Stimulated activated CD4-positive, alpha-beta T cell treated with anti-CD3 and anti-CD28 coated beads, Interleukin-2, amount 100 ng/mL, for 48 hours (primary cell): ENCODE data around the gene RNF187.
A peak's percentile ranks its signal among the peaks of the same experiment; 100 is the strongest.

Experiments
- DNase-seq, 2 donors: peaks; one replicate each; pipeline ENCODE4 v3.0.0-alpha.2; 2020

RNF187 gene

DNA sequence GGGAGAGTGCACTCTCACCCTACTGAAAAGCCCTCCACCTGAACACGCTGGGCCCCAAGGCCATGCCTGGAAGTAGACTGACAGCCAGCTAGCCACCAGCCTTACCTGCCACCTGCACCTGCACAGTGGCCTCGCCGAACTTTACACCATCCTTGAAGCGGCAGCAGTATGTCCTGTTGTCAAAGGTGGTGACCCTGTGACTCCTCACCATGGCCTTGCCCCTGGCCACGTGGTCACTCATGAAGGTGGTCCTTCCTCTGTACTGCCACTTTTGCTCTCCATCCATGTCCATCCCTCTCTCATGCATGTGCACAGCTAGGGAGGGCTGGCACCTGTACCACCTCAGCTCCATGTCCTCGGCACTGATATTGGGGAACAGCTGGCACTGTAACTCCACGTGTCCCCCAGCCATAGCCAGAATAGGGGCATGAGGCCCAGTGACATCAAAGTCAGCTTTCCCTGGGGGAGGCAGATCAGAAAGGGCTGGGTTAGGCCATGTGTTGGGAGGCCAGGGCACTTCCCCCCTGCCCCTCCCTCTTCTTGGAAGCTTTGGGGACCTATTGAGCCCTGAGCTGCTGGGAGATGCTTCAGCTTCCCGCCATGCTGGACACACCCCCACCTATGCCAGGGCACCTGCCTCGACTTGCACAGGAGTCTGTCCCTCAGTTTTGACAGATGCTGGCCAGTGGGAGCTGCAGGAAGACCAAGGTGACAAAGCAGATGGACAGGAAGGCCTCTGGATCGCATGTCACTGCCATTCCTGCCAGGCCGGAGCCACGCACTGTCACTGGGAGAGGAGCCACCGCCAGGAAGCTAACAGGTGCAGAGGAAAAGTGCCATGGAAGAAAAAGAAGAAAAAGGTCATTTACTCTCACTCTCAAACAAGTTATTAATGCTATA, 24.6 kb downstream of the RNF187 start:
- no peak for DNase-seq

GRCh38 chr1:228512781-228513198, 25.6 kb downstream of the RNF187 start:
- DNase-seq, result no peak

DNA sequence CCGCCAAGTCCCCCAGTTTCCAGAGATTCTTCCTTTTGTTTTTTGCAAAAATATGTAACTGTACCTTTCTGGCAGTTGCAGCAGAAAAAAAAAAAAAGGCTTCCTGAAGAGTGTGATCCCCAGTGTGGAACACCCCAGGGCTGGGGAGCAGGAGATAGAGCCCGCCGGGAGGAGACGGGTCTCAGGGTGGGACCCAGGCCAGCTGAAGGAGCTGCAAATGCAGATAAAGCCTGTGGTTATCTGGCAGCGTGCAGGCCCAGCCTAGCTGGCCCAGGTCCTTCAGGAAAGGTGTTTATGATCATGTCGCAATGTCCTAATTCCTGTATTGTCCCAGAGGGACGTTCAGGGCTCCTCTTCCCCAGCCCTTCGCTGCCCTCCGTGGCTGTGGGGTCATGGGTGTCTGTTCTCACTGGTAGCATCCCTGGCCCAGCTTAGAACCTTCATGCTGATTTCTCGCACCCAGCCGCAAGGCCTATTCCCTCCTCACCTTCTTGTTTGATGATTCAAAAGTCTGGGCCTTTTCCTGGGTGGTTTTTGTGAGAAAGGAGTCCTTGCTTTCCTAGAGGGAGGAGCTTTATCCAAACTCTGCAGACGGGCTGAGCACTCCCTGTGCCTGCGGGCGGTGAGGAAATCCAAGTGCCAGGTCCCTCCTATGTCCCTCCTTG, 26.2 kb downstream of the RNF187 start:
- no peak for DNase-seq

GRCh38 chr1:228514421-228514820, 27.2 kb downstream of the RNF187 start:
- no peak for DNase-seq

DNA sequence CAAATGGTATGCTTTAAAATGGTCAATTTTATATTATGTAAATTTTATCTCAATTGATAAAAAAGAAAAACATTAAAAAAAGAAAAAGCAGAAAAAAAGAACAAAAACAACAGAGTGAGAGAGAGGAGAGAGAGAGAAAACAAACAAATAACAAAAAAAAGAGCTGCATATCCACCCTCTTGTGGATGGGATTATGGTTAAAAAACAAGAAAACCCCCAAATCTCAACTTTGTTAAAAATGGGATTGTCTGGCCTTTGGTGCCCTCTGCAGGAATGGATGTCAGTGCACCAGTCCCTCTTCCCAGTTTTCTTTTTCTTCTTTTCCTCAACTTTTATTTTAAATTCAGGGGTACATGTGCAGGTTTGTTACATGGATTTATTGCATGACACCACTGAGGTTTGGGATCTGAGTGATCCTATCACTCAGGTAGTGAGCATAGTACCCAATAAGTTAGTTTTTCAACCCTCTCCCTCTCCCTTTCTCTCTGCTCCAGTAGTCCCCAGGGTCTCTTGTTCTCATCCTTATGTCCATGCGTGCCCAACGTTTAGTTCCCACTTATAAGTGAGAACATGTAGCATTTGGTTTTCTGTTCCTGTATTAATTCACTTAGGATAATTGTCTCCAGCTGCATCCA, 28.1 kb downstream of the RNF187 start:
- peak in 1 of 2 donors; percentile 10 for DNase-seq

GRCh38 chr1:228517655-228518054, 30.5 kb downstream of the RNF187 start:
- no peak for DNase-seq

GRCh38 chr1:228527596-228527995, 40.4 kb downstream of the RNF187 start:
- no peak for DNase-seq

- DNase-seq, result no peak
Measured at GRCh38 chr1:228528612-228529011, 41.4 kb downstream of the RNF187 start.

DNA sequence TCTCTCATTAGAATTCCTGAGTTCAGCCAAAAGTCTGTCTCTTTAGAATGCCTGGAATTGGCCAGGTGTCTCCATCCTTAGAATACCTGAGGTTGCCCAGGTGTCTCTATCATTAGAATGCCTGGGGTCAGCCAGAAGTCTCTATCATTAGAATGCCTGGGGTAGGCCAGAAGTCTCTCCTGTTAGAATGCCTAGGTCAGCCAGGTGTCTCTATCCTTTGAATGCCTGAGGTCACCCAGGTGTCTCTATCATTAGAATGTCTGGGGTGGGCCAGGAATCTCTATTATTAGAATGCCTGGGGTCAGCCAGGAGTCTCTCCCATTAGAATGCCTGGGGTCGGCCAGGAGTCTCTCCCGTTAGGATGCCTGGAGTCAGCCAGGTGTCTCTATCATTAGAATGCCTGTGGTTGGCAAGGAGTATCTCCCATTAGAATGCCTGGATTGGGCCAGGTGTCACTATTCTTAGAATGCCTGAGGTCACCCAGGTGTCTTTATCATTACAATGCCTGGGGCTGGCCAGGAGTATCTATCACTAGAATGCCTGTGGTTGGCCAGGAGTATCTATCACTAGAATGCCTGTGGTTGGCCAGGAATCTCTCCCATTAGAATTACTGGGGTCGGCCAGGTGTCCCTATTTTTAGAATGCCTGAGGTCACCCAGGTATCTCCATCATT, 43.0 kb downstream of the RNF187 start:
- DNase-seq, result no peak

DNA sequence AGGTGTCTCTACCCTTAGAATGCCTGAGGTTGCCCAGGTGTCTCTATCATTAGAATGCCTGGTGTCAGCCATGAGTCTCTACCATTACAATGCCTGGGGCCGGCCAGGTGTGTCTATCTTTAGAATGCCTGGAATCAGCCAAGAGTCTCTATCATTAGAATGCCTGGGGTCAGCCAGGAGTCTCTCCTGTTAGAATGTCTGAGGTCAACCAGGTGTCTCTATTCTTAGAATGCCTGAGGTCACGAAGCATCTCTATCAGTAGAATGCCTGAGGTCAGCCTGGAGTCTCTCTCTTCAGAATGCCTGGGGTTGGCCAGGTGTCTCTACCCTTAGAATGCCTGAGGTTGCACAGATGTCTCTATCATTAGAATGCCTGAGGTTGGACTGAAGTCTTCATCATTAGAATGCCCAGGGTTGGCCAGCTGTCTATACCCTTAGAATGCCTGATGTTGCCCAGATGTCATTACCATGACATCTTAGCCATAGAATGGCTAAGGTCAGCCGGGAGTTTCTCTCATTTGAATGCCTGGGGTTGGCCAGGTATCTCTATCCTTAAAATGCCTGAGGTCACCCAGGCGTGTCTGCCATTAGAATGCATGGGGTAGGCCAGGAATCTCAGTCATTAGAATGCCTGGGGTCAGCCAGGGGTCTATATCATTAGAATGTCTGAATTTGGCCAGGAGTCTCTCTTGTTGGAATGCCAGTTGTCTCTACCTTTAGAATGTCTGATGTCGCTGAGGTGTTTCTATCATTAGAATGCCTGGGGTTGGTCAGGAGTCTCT, 44.0 kb downstream of the RNF187 start:
- no peak for DNase-seq

DNA sequence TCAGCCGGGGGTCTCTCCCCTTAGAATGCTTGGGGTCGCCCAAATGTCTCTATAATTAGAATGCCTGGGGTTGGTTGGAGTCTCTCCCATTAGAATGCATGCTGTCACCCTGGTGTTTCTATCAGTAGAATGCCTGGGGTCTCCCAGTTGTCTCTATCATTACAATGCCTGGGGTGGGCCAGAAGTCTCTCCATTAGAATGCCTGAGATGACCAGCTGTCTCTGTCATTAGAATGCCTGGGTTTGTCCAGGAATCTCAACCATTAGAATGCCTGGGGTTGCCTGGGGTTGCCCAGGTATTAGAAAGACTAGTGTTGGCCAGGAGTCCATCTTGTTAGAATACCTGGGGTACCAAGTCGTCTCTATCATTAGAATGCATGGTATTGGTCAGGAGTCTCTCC, 51.6 kb downstream of the RNF187 start:
- DNase-seq, result no peak

DNA sequence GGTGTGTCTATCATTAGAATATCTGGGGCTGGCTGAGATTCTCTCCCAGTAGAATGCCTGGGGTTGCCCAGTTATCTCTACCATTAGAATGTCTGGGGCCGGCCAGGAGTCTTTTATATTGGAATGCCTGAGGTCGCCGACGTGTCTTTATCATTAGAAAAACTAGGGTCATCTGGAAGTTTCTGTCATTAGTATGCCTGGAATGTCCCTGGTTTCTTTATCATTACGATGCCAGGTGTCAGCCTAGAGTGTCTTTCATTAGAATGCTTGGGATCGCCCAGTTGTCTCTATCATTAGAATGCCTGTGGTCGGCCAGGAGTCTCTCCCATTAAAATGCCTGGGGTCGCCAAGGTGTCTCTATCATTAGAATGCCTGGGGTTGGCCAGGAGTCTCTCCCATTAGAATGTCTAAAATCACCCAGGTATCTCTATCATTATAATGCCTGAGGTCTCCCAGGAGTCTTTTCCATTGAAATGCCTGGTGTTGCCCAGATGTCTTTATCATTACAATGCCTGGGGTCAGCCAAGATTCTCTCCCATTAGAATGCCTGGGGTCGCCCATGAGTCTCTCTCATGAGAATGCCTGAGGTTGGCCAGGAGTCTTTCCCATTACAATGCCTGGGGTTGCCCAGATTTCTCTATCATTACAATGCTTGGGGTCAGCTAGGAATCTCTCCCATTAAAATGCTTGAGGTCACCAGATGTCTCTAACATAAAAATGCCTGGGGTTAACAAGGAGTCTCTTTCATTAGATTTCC, 53.2 kb downstream of the RNF187 start:
- DNase-seq, result no peak

GRCh38 chr1:228541725-228542124, 54.5 kb downstream of the RNF187 start:
- DNase-seq, result no peak

- DNase-seq, result no peak
Measured at GRCh38 chr1:228542376-228542775, 55.2 kb downstream of the RNF187 start.

DNA sequence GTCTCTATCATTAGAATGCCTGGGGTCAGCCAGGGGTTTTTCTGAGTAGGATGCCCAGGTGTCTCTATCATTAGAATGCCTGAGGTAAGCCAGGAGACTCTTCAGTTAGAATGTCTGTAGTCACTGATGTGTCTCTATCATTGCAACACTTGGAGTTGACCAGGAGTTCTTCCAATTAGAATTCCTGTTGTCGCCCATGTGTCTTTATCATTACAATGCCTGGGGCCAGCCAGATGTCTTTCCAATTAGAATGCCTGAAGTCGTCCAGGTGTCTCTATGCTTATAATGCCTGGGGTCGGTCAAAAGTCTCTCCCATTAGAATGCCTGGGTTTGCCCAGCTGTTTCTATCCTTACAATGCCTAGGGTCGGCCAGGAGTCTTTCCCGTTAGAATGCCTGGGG, 55.8 kb downstream of the RNF187 start:
- DNase-seq, result no peak

DNA sequence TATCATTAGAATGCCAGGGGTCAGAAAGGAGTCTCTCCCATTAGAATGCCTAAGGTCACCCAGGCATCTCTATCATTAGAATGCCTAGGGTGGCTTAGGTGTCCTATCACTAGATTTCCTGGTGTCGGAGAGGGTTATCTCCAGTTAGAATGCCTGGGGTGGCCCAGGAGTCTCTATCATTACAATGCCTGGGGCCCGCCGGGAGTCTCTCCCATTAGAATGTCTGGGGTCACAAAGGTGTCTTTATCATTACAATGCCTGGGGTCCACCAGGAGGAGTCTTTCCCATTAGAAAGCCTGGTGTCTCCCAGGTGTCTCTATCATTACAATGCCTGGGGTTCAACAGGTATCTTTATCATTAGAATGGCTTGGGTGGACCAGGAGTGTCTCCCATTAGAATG, 56.2 kb downstream of the RNF187 start:
- no peak for DNase-seq

DNA sequence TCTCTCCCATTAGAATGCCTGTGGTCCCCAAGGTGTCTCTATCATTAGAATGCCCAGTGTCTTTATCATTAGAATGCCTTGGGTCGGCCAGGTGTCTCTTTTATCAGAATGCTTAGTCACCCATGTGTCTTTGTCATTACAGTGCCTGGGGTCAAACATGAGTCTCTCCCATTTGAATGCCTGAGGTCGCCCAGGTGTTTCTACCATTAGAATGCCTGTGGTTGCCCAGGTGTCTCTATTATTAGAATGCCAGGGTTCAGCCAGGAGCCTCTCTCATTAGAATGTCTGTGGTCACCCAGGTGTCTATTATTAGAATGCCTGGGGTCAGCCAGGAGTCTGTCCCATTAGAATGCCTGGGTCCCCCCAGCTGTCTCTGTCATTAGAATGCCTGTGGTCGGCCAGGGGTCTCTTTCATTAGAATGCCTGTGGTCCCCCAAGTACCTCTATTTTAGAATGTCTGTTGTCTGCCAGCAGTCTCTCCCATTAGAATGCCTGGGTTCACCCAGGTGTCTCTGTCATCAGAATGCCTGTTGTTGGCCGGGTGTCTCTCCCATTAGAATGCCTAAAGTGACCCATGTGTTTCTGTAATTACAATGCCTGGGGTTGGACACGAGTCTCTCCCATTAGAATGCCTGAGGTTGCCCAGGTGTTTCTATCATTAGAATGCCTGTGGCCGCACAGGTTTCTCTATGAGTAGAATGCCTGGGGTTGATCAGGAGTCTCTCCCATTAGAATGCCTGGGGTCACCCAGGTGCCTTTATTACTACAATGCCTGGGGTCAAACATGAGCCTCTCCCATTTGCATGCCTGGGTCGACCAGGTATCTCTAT, 57.1 kb downstream of the RNF187 start:
- no peak for DNase-seq

DNA sequence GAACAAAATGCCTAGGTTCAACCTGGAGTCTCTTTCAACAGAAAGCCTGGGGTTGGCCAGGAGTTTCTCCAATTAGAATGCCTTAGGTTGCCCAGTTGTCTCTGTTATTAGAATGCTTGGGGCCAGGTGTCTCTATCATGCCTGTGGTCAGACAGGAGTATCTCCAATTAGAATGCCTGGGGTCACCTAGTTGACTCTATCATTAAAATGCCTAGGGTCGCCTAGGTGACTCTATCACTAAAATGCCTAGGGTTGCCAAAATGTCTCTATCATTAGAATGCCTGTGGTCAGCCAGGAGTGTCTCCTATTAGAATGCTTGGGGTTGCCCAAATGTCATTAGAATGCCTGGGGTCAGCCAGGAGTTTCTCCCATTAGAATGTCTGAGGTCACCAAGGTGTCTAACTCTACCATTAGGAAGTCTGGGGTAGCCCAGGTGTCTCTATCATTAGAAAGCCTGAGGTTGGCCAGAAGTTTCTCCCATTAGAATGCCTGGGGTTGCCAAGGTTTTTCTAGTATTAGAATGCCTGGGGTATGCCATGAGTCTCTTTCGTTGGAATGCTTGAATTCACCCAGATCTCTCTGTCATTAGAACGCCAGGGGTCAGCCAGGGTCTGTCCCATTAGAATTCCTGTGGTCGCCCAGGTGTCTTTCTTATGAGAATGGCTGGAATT, 57.9 kb downstream of the RNF187 start:
- no peak for DNase-seq
